Liver (tissue), 3 donors: ENCODE data around the gene PCYT2.

ENCODE experiments used
- CTCF ChIP-seq: fragments of 150-350 bp; IDR thresholded peaks from 2 replicates; pipeline ENCODE4 v1.5.1; 2017; ENCODE audit warnings: improper control_type of control experiment, low read depth, low read length; ENCODE audit not compliant: missing input control
- EGR1 ChIP-seq, 2 donors: IDR thresholded peaks; 2 replicates each; pipeline ENCODE4 v1.6.1; 2016 to 2018; ENCODE audit warnings: antibody characterized with exemption in 2 of 2, low read depth in 2 of 2
- JUND ChIP-seq, 2 donors: IDR thresholded peaks; 2 replicates each; pipeline ENCODE4 v1.6.1; 2016; ENCODE audit warnings: antibody characterized with exemption in 2 of 2
- MAX ChIP-seq: IDR thresholded peaks from 2 replicates; pipeline ENCODE4 v1.6.1; 2016; ENCODE audit warnings: antibody characterized with exemption
- NR2F2 ChIP-seq: IDR thresholded peaks from 2 replicates; pipeline ENCODE4 v1.6.1; 2016; ENCODE audit warnings: antibody characterized with exemption
- RAD21 ChIP-seq, 2 donors: IDR thresholded peaks; 2 replicates each; pipeline ENCODE4 v1.6.1; 2016; ENCODE audit warnings: antibody characterized with exemption in 2 of 2, mild to moderate bottlenecking in 2 of 2
- REST ChIP-seq: IDR thresholded peaks from 2 replicates; pipeline ENCODE4 v1.6.1; 2016; ENCODE audit warnings: antibody characterized with exemption, mild to moderate bottlenecking
- TAF1 ChIP-seq: conservative IDR thresholded peaks from 2 replicates; pipeline ENCODE4 v1.6.1; 2016; ENCODE audit warnings: antibody characterized with exemption, mild to moderate bottlenecking
- YY1 ChIP-seq: IDR thresholded peaks from 2 replicates; pipeline ENCODE4 v1.6.1; 2016; ENCODE audit warnings: antibody characterized with exemption, mild to moderate bottlenecking
- ZBTB33 ChIP-seq: IDR thresholded peaks from 2 replicates; pipeline ENCODE4 v1.6.1; 2016; ENCODE audit warnings: antibody characterized with exemption
- donor health status: healthy.
- donor health status: healthy.

GRCh38 chr17:81941484-81942166, 30.4 kb upstream of the PCYT2 start:
- TF ChIP-seq CTCF (no peak), TAF1 (no peak), NR2F2 (no peak), RAD21 (IDR thresholded peaks at IDR 0.05) (no peak), YY1 (no peak), MAX (no peak), JUND (IDR thresholded peaks at IDR 0.05) (no peak), ZBTB33 (no peak), EGR1 (IDR thresholded peaks at IDR 0.05; ENCODE audit: low read depth in 2 of 2) (no peak), REST (no peak)
